WTC11 (cell line): ENCODE results near the gene CACNA1C. TPM values are rescaled to one million over a fixed set of nuclear protein-coding genes. Genes with fewer than 3 reads are reported as not detected.

Experiments used
- ATAC-seq: fragments of 200-7000 bp; cut with Tn5 transposase; 2 replicates; pipeline ENCODE4 v1.10.0; 2021; ENCODE audit warnings: mild to moderate bottlenecking, moderate library complexity
- CTCF ChIA-PET: fragments of 300-600 bp; sonication (Branson Sonifier 250); formaldehyde crosslinking; loops from one replicate; lab custom pipeline; 2021; ENCODE audit warnings: antibody characterized with exemption; lab: Charles Lee
- POLR2A ChIA-PET: fragments of 350-600 bp; sonication (Branson Sonifier 250); formaldehyde crosslinking; loops from one replicate; lab custom pipeline; 2021; ENCODE audit warnings: antibody characterized with exemption; lab: Charles Lee
- DNase-seq: peaks from one replicate; pipeline ENCODE4 v3.0.0; 2021; ENCODE audit warnings: low spot score
- H3K27ac Mint-ChIP-seq: 2 replicates; pipeline ENCODE4 v1.8.0; 2021; ENCODE audit warnings: mixed read lengths
- H3K27me3 Mint-ChIP-seq: 2 replicates; pipeline ENCODE4 v1.8.0; 2021; ENCODE audit warnings: low read depth, mild to moderate bottlenecking, moderate library complexity, mixed read lengths
- H3K36me3 Mint-ChIP-seq: 2 replicates; pipeline ENCODE4 v1.8.0; 2021; ENCODE audit warnings: mixed read lengths
- H3K4me1 Mint-ChIP-seq: 2 replicates; pipeline ENCODE4 v1.8.0; 2022; ENCODE audit warnings: mixed read lengths
- H3K4me3 Mint-ChIP-seq: 2 replicates; pipeline ENCODE4 v1.8.0; 2021; ENCODE audit warnings: mild to moderate bottlenecking, moderate library complexity, mixed read lengths
- H3K9me3 Mint-ChIP-seq: 2 replicates; pipeline ENCODE4 v1.8.0; 2021; ENCODE audit warnings: mixed read lengths
- CREM ChIP-seq: sonication (generic); formaldehyde crosslinking; IDR thresholded peaks from 2 replicates; pipeline ENCODE4 v1.8.1; 2022; ENCODE audit warnings: mild to moderate bottlenecking, missing genetic modification reagents, moderate library complexity
- E2F1 ChIP-seq: sonication (generic); formaldehyde crosslinking; IDR thresholded peaks from 2 replicates; pipeline ENCODE4 v1.8.0; 2022; ENCODE audit warnings: mild to moderate bottlenecking, missing genetic modification reagents
- TP53 ChIP-seq: sonication (generic); formaldehyde crosslinking; IDR thresholded peaks from 2 replicates; pipeline ENCODE4 v1.8.1; 2023; ENCODE audit warnings: mild to moderate bottlenecking, missing genetic modification reagents
- ZBTB21 ChIP-seq: sonication (generic); formaldehyde crosslinking; IDR thresholded peaks from 2 replicates; pipeline ENCODE4 v1.8.1; 2023; ENCODE audit warnings: mild to moderate bottlenecking, missing genetic modification reagents, borderline replicate concordance
- ZNF416 ChIP-seq: fragments of 250-450 bp; sonication (Bioruptor Pico); IDR thresholded peaks from 2 replicates; pipeline ENCODE4 v1.9.0; 2021; ENCODE audit warnings: mild to moderate bottlenecking, inconsistent platforms
- total RNA-seq: library from RNA; stranded (reverse); gene quantifications from 3 replicates; pipeline ENCODE4 v1.2.3, GENCODE V29; 2021
- TF ChIP-seq, protein P1 (sequence below): fragments of 250-450 bp; sonication (Bioruptor Pico); IDR thresholded peaks from 2 replicates; pipeline ENCODE4 v1.9.0; 2021; ENCODE audit warnings: mild to moderate bottlenecking, borderline replicate concordance
- TF ChIP-seq, protein P2 (sequence below): sonication (generic); formaldehyde crosslinking; conservative IDR thresholded peaks from 2 replicates; pipeline ENCODE4 v1.8.1; 2023; ENCODE audit warnings: mild to moderate bottlenecking, low read depth, missing genetic modification reagents, moderate library complexity
- TF ChIP-seq, protein P3 (sequence below): sonication (generic); formaldehyde crosslinking; IDR thresholded peaks from 2 replicates; pipeline ENCODE4 v1.8.1; 2023; ENCODE audit warnings: mild to moderate bottlenecking, missing genetic modification reagents
- TF ChIP-seq, protein P4 (sequence below): fragments of 200-600 bp; IDR thresholded peaks from 2 replicates; pipeline ENCODE4 v1.8.0; 2022; ENCODE audit warnings: antibody characterized with exemption
- TF ChIP-seq, protein P5 (sequence below): sonication (generic); formaldehyde crosslinking; IDR thresholded peaks from 2 replicates; pipeline ENCODE4 v1.8.0; 2022; ENCODE audit warnings: missing genetic modification reagents
- TF ChIP-seq, protein P6 (sequence below): sonication (generic); formaldehyde crosslinking; IDR thresholded peaks from 2 replicates; pipeline ENCODE4 v1.8.1; 2022; ENCODE audit warnings: low read depth, mild to moderate bottlenecking, moderate library complexity, missing genetic modification reagents, borderline replicate concordance

CACNA1C gene
- total RNA-seq, 1 experiment from 2014 or later: 1.7 TPM

DNA sequence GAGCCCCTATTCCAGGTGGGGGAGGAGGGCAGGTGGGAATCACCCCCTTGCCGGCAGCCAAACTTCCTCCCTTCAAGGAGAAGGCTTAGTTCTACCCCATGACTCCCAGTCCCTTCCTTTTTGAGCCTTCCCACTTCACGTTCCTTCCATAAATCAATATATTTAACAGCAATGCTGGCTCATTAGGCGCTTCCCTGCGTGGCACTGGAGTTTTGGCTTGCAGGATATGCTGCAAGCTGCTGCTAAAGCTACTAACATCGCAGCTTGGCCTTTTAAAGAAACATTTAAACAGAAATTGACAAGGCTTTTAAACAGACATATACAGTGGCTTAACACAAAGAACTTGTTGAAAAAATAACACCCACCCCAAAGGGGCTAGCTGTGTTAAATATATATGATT is 434.0 kb downstream of the CACNA1C start (continued):
- TF ChIP-seq, protein P1, sequence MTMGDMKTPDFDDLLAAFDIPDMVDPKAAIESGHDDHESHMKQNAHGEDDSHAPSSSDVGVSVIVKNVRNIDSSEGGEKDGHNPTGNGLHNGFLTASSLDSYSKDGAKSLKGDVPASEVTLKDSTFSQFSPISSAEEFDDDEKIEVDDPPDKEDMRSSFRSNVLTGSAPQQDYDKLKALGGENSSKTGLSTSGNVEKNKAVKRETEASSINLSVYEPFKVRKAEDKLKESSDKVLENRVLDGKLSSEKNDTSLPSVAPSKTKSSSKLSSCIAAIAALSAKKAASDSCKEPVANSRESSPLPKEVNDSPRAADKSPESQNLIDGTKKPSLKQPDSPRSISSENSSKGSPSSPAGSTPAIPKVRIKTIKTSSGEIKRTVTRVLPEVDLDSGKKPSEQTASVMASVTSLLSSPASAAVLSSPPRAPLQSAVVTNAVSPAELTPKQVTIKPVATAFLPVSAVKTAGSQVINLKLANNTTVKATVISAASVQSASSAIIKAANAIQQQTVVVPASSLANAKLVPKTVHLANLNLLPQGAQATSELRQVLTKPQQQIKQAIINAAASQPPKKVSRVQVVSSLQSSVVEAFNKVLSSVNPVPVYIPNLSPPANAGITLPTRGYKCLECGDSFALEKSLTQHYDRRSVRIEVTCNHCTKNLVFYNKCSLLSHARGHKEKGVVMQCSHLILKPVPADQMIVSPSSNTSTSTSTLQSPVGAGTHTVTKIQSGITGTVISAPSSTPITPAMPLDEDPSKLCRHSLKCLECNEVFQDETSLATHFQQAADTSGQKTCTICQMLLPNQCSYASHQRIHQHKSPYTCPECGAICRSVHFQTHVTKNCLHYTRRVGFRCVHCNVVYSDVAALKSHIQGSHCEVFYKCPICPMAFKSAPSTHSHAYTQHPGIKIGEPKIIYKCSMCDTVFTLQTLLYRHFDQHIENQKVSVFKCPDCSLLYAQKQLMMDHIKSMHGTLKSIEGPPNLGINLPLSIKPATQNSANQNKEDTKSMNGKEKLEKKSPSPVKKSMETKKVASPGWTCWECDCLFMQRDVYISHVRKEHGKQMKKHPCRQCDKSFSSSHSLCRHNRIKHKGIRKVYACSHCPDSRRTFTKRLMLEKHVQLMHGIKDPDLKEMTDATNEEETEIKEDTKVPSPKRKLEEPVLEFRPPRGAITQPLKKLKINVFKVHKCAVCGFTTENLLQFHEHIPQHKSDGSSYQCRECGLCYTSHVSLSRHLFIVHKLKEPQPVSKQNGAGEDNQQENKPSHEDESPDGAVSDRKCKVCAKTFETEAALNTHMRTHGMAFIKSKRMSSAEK (CRISPR knock-in tag): no peak
- TF ChIP-seq, protein P2, sequence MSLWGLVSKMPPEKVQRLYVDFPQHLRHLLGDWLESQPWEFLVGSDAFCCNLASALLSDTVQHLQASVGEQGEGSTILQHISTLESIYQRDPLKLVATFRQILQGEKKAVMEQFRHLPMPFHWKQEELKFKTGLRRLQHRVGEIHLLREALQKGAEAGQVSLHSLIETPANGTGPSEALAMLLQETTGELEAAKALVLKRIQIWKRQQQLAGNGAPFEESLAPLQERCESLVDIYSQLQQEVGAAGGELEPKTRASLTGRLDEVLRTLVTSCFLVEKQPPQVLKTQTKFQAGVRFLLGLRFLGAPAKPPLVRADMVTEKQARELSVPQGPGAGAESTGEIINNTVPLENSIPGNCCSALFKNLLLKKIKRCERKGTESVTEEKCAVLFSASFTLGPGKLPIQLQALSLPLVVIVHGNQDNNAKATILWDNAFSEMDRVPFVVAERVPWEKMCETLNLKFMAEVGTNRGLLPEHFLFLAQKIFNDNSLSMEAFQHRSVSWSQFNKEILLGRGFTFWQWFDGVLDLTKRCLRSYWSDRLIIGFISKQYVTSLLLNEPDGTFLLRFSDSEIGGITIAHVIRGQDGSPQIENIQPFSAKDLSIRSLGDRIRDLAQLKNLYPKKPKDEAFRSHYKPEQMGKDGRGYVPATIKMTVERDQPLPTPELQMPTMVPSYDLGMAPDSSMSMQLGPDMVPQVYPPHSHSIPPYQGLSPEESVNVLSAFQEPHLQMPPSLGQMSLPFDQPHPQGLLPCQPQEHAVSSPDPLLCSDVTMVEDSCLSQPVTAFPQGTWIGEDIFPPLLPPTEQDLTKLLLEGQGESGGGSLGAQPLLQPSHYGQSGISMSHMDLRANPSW: no peak
- TF ChIP-seq CREM (no peak), TP53 (CRISPR knock-in tag) (no peak)
- TF ChIP-seq, protein P3, sequence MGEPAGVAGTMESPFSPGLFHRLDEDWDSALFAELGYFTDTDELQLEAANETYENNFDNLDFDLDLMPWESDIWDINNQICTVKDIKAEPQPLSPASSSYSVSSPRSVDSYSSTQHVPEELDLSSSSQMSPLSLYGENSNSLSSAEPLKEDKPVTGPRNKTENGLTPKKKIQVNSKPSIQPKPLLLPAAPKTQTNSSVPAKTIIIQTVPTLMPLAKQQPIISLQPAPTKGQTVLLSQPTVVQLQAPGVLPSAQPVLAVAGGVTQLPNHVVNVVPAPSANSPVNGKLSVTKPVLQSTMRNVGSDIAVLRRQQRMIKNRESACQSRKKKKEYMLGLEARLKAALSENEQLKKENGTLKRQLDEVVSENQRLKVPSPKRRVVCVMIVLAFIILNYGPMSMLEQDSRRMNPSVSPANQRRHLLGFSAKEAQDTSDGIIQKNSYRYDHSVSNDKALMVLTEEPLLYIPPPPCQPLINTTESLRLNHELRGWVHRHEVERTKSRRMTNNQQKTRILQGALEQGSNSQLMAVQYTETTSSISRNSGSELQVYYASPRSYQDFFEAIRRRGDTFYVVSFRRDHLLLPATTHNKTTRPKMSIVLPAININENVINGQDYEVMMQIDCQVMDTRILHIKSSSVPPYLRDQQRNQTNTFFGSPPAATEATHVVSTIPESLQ: no peak
- TF ChIP-seq, protein P4, sequence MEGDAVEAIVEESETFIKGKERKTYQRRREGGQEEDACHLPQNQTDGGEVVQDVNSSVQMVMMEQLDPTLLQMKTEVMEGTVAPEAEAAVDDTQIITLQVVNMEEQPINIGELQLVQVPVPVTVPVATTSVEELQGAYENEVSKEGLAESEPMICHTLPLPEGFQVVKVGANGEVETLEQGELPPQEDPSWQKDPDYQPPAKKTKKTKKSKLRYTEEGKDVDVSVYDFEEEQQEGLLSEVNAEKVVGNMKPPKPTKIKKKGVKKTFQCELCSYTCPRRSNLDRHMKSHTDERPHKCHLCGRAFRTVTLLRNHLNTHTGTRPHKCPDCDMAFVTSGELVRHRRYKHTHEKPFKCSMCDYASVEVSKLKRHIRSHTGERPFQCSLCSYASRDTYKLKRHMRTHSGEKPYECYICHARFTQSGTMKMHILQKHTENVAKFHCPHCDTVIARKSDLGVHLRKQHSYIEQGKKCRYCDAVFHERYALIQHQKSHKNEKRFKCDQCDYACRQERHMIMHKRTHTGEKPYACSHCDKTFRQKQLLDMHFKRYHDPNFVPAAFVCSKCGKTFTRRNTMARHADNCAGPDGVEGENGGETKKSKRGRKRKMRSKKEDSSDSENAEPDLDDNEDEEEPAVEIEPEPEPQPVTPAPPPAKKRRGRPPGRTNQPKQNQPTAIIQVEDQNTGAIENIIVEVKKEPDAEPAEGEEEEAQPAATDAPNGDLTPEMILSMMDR: no peak

DNA sequence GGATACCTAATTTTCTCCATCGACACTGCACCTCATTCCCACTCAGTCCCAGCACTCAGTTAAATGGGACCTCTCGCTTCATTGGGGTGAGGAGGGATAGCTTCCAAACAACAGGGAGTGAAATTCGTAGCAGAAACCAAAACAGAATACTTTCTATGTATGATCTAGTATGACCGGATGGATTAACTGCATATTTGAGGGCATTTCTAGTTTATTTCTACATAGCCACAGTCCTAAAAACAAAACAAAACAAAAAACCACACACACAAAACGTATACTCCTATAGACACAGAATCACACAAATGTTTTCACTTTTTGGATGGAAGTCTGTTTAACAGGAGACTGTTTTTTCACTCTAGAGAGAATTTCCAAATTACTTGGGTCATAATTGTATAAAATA is 434.5 kb downstream of the CACNA1C start:
- no peak for ATAC-seq
- no peak overlapping the region for H3K4me3 Mint-ChIP-seq

GRCh38 chr12:2488131-2488530 is 435.3 kb downstream of the CACNA1C start:
- ChIA-PET POLR2A (no interaction called here), CTCF (no interaction called here)
- no peaks in the 10 kb centered on the region for H3K4me1 Mint-ChIP-seq
- no peak overlapping the region for H3K4me3 Mint-ChIP-seq
- 0 out of 2 replicates have a peak, but pooled peaks cover 3% of the 10 kb centered on the region for H3K9me3 Mint-ChIP-seq
- H3K27ac Mint-ChIP-seq: no peak overlapping the region
- H3K27me3 Mint-ChIP-seq: no peaks in the 10 kb centered on the region
- ATAC-seq (no peak), DNase-seq (no peak)
- H3K36me3 Mint-ChIP-seq: no peaks in the 10 kb centered on the region
- TF ChIP-seq, protein P5, sequence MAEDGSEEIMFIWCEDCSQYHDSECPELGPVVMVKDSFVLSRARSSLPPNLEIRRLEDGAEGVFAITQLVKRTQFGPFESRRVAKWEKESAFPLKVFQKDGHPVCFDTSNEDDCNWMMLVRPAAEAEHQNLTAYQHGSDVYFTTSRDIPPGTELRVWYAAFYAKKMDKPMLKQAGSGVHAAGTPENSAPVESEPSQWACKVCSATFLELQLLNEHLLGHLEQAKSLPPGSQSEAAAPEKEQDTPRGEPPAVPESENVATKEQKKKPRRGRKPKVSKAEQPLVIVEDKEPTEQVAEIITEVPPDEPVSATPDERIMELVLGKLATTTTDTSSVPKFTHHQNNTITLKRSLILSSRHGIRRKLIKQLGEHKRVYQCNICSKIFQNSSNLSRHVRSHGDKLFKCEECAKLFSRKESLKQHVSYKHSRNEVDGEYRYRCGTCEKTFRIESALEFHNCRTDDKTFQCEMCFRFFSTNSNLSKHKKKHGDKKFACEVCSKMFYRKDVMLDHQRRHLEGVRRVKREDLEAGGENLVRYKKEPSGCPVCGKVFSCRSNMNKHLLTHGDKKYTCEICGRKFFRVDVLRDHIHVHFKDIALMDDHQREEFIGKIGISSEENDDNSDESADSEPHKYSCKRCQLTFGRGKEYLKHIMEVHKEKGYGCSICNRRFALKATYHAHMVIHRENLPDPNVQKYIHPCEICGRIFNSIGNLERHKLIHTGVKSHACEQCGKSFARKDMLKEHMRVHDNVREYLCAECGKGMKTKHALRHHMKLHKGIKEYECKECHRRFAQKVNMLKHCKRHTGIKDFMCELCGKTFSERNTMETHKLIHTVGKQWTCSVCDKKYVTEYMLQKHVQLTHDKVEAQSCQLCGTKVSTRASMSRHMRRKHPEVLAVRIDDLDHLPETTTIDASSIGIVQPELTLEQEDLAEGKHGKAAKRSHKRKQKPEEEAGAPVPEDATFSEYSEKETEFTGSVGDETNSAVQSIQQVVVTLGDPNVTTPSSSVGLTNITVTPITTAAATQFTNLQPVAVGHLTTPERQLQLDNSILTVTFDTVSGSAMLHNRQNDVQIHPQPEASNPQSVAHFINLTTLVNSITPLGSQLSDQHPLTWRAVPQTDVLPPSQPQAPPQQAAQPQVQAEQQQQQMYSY: no peak
- TF ChIP-seq ZNF416 (CRISPR knock-in tag) (no peak), ZBTB21 (CRISPR knock-in tag) (no peak), E2F1 (no peak)
- TF ChIP-seq, protein P6, sequence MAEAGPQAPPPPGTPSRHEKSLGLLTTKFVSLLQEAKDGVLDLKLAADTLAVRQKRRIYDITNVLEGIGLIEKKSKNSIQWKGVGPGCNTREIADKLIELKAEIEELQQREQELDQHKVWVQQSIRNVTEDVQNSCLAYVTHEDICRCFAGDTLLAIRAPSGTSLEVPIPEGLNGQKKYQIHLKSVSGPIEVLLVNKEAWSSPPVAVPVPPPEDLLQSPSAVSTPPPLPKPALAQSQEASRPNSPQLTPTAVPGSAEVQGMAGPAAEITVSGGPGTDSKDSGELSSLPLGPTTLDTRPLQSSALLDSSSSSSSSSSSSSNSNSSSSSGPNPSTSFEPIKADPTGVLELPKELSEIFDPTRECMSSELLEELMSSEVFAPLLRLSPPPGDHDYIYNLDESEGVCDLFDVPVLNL (CRISPR knock-in tag): no peak

More for the DNA sequence above, 434.5 kb downstream of the CACNA1C start:
- no peak for DNase-seq
- Mint-ChIP-seq H3K27ac (no peak overlapping the region), H3K27me3 (no peaks in the 10 kb centered on the region), H3K36me3 (no peaks in the 10 kb centered on the region), H3K9me3 (0 out of 2 replicates have a peak, but pooled peaks cover 3% of the 10 kb centered on the region), H3K4me1 (no peaks in the 10 kb centered on the region)
- CTCF ChIA-PET: no interaction called here
- TF ChIP-seq E2F1: no peak
- TF ChIP-seq, all 79 proteins: peak for 0
- POLR2A ChIA-PET: no interaction called here
